Measurements from ENCODE around the gene VRK1.

Gene VRK1

GRCh38 chr14:96893966-96894622 is 96.9 kb downstream of the VRK1 start:
- H3K27me3 ChIP-seq (ENCODE audit: control insufficient read depth in 1 of 2, insufficient read depth in 2 of 2, low read length in 2 of 2), result no peaks in the 10 kb centered on the region
- no peaks in the 10 kb centered on the region for H3K4me1 ChIP-seq (ENCODE audit: control insufficient read depth in 1 of 2, insufficient read depth in 2 of 2, low read length in 2 of 2)
- no peaks in the 10 kb centered on the region for H3K9me3 ChIP-seq (ENCODE audit: control insufficient read depth in 1 of 2, low read length in 2 of 2)
- no peaks in the 10 kb centered on the region for H3K36me3 ChIP-seq (ENCODE audit: control insufficient read depth in 1 of 2, insufficient read depth in 2 of 2, low read length in 2 of 2)
- no peak overlapping the region for H3K4me3 ChIP-seq (ENCODE audit: low read depth in 1 of 2, low read length in 2 of 2)
- H3K27ac ChIP-seq (ENCODE audit: low read depth, low read length), result no peak overlapping the region
- no peak overlapping the region for H3K9ac ChIP-seq (ENCODE audit: low read depth in 1 of 2, low read length in 2 of 2)

DNA sequence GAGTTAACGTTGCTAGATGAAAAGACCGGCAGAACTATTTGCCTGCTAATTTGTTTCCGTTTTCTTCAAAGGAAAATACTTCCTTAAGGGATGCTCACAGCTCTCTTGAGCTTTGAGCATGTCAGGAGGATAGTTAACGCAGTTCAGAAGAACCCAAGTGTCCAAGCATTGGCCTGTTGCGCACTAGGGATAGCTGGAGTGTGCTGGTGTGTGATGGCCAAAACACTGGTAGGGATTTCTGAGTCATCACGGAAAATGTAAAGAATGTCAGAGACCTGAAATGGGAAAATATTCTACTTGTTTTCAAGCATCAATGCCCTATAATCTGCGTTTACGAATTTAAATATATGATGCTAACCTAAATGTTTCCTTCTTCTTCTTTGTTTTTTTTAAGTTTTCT is 97.8 kb downstream of the VRK1 start:
- no peaks in the 10 kb centered on the region for H3K27me3 ChIP-seq (ENCODE audit: control insufficient read depth in 1 of 2, insufficient read depth in 2 of 2, low read length in 2 of 2)
- no peaks in the 10 kb centered on the region for H3K9me3 ChIP-seq (ENCODE audit: control insufficient read depth in 1 of 2, low read length in 2 of 2)
- no peaks in the 10 kb centered on the region for H3K4me1 ChIP-seq (ENCODE audit: control insufficient read depth in 1 of 2, insufficient read depth in 2 of 2, low read length in 2 of 2)
- no peak overlapping the region for H3K27ac ChIP-seq (ENCODE audit: low read depth, low read length)
- H3K36me3 ChIP-seq (ENCODE audit: control insufficient read depth in 1 of 2, insufficient read depth in 2 of 2, low read length in 2 of 2), result no peaks in the 10 kb centered on the region
- H3K9ac ChIP-seq (ENCODE audit: low read depth in 1 of 2, low read length in 2 of 2), result no peak overlapping the region
- H3K4me3 ChIP-seq (ENCODE audit: low read depth in 1 of 2, low read length in 2 of 2), result no peak overlapping the region

GRCh38 chr14:96895658-96896271 is 98.6 kb downstream of the VRK1 start:
- Histone ChIP-seq H3K9ac (ENCODE audit: low read depth in 1 of 2, low read length in 2 of 2) (no peak overlapping the region), H3K27me3 (ENCODE audit: control insufficient read depth in 1 of 2, insufficient read depth in 2 of 2, low read length in 2 of 2) (no peaks in the 10 kb centered on the region), H3K4me1 (ENCODE audit: control insufficient read depth in 1 of 2, insufficient read depth in 2 of 2, low read length in 2 of 2) (peaks cover 0 to 3% of the 10 kb centered on the region in 2 donors), H3K9me3 (ENCODE audit: control insufficient read depth in 1 of 2, low read length in 2 of 2) (no peaks in the 10 kb centered on the region), H3K36me3 (ENCODE audit: control insufficient read depth in 1 of 2, insufficient read depth in 2 of 2, low read length in 2 of 2) (no peaks in the 10 kb centered on the region), H3K27ac (ENCODE audit: low read depth, low read length) (no peak overlapping the region), H3K4me3 (ENCODE audit: low read depth in 1 of 2, low read length in 2 of 2) (no peak overlapping the region)

DNA sequence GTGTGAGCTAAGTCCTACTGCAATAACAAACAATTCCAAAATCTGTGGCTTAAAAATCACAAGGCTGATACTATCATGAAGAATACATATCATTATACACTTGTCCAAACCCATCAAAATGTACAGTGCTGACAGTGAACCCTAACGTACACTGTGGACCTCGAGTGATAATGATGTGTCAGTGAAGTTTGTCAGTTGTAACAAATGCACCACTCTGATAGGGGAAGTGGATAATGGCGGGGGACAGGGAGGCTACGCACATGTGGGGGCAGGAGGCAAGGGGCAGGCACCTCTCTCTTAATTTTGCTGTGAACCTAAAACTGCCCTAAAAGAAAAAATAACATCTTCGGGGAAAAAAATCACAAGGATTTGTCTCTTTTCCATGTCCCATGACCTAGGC is 100.0 kb downstream of the VRK1 start:
- Histone ChIP-seq H3K4me3 (ENCODE audit: low read depth in 1 of 2, low read length in 2 of 2) (no peak overlapping the region), H3K27ac (ENCODE audit: low read depth, low read length) (no peak overlapping the region), H3K9me3 (ENCODE audit: control insufficient read depth in 1 of 2, low read length in 2 of 2) (no peaks in the 10 kb centered on the region), H3K4me1 (ENCODE audit: control insufficient read depth in 1 of 2, insufficient read depth in 2 of 2, low read length in 2 of 2) (peaks cover 0 to 6% of the 10 kb centered on the region in 2 donors), H3K36me3 (ENCODE audit: control insufficient read depth in 1 of 2, insufficient read depth in 2 of 2, low read length in 2 of 2) (no peaks in the 10 kb centered on the region), H3K9ac (ENCODE audit: low read depth in 1 of 2, low read length in 2 of 2) (no peak overlapping the region), H3K27me3 (ENCODE audit: control insufficient read depth in 1 of 2, insufficient read depth in 2 of 2, low read length in 2 of 2) (no peaks in the 10 kb centered on the region)

DNA sequence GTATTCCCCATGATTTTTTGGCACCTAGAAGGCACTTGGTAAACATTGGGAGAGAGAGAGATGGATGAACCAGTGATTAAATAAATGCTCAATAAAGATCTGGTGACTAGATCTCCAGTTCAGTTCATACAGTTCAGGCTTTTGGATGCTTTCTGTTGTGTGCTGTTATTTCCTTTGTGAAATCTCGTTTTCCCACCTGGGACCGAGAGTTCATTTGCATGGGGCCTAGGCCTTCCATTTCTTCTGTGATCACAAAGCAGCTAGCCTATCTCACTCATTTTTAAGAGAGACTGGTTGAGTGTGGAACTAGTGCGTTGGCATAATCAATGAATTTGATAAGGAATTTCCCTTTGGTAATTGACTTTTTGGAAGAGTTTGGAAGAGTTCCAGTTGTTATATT is 104.0 kb downstream of the VRK1 start:
- Histone ChIP-seq H3K27ac (ENCODE audit: low read depth, low read length) (no peak overlapping the region), H3K4me3 (ENCODE audit: low read depth in 1 of 2, low read length in 2 of 2) (no peak overlapping the region), H3K36me3 (ENCODE audit: control insufficient read depth in 1 of 2, insufficient read depth in 2 of 2, low read length in 2 of 2) (no peaks in the 10 kb centered on the region), H3K9ac (ENCODE audit: low read depth in 1 of 2, low read length in 2 of 2) (no peak overlapping the region), H3K4me1 (ENCODE audit: control insufficient read depth in 1 of 2, insufficient read depth in 2 of 2, low read length in 2 of 2) (peaks cover 0 to 6% of the 10 kb centered on the region in 2 donors), H3K9me3 (ENCODE audit: control insufficient read depth in 1 of 2, low read length in 2 of 2) (no peaks in the 10 kb centered on the region), H3K27me3 (ENCODE audit: control insufficient read depth in 1 of 2, insufficient read depth in 2 of 2, low read length in 2 of 2) (no peaks in the 10 kb centered on the region)

DNA sequence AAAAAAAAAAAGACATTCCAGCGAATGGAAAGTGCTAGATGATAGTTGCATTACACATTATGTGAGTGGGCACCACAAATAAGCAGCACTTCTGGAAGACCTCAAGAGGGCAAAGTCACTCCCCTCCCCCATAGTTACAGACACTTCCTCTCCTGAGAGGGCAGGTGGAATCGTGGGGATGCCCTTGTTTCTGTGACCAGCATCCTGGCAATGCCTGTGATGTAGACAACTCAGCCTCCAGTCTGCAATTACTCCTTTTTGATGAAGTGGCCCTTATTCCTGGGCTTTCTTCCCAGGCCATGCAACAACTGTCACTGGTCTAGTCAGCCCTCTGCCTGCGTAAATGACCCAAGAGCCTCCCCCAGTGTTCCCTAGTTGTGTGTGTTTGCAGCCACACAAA is 104.8 kb downstream of the VRK1 start:
- Histone ChIP-seq H3K27me3 (ENCODE audit: control insufficient read depth in 1 of 2, insufficient read depth in 2 of 2, low read length in 2 of 2) (no peaks in the 10 kb centered on the region), H3K4me1 (ENCODE audit: control insufficient read depth in 1 of 2, insufficient read depth in 2 of 2, low read length in 2 of 2) (peaks cover 0 to 6% of the 10 kb centered on the region in 2 donors), H3K36me3 (ENCODE audit: control insufficient read depth in 1 of 2, insufficient read depth in 2 of 2, low read length in 2 of 2) (no peaks in the 10 kb centered on the region), H3K4me3 (ENCODE audit: low read depth in 1 of 2, low read length in 2 of 2) (no peak overlapping the region), H3K27ac (ENCODE audit: low read depth, low read length) (no peak overlapping the region), H3K9me3 (ENCODE audit: control insufficient read depth in 1 of 2, low read length in 2 of 2) (no peaks in the 10 kb centered on the region), H3K9ac (ENCODE audit: low read depth in 1 of 2, low read length in 2 of 2) (no peak overlapping the region)

GRCh38 chr14:96903444-96904023 is 106.4 kb downstream of the VRK1 start:
- Histone ChIP-seq H3K36me3 (ENCODE audit: control insufficient read depth in 1 of 2, insufficient read depth in 2 of 2, low read length in 2 of 2) (no peaks in the 10 kb centered on the region), H3K9ac (ENCODE audit: low read depth in 1 of 2, low read length in 2 of 2) (no peak overlapping the region), H3K9me3 (ENCODE audit: control insufficient read depth in 1 of 2, low read length in 2 of 2) (peaks cover 0 to 5% of the 10 kb centered on the region in 2 donors), H3K27ac (ENCODE audit: low read depth, low read length) (no peak overlapping the region), H3K4me1 (ENCODE audit: control insufficient read depth in 1 of 2, insufficient read depth in 2 of 2, low read length in 2 of 2) (peaks cover 0 to 6% of the 10 kb centered on the region in 2 donors), H3K27me3 (ENCODE audit: control insufficient read depth in 1 of 2, insufficient read depth in 2 of 2, low read length in 2 of 2) (no peaks in the 10 kb centered on the region), H3K4me3 (ENCODE audit: low read depth in 1 of 2, low read length in 2 of 2) (no peak overlapping the region)

DNA sequence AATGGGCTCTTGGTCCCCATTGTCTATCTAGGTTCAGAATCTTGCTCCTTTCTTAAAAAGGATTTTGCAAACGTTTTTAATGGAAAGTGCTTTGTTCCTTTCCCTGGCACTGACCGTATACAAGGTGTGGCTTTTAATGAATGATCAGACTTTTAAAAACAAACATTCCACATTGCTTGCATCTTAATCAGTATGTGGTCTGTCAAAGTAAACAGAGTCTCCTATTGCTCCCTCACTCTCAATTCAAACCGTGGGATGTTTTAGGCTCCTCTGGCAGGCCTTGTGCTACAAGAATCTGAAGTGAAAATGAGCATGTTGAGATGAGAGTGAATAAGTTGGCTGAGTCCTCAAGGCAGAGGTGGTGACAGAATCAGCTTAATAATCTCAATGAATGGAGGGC is 107.0 kb downstream of the VRK1 start:
- Histone ChIP-seq H3K4me1 (ENCODE audit: control insufficient read depth in 1 of 2, insufficient read depth in 2 of 2, low read length in 2 of 2) (peaks cover 0 to 6% of the 10 kb centered on the region in 2 donors), H3K36me3 (ENCODE audit: control insufficient read depth in 1 of 2, insufficient read depth in 2 of 2, low read length in 2 of 2) (no peaks in the 10 kb centered on the region), H3K9me3 (ENCODE audit: control insufficient read depth in 1 of 2, low read length in 2 of 2) (peaks cover 4 to 7% of the 10 kb centered on the region in 2 donors), H3K9ac (ENCODE audit: low read depth in 1 of 2, low read length in 2 of 2) (no peak overlapping the region), H3K27me3 (ENCODE audit: control insufficient read depth in 1 of 2, insufficient read depth in 2 of 2, low read length in 2 of 2) (no peaks in the 10 kb centered on the region), H3K4me3 (ENCODE audit: low read depth in 1 of 2, low read length in 2 of 2) (no peak overlapping the region), H3K27ac (ENCODE audit: low read depth, low read length) (no peak overlapping the region)

DNA sequence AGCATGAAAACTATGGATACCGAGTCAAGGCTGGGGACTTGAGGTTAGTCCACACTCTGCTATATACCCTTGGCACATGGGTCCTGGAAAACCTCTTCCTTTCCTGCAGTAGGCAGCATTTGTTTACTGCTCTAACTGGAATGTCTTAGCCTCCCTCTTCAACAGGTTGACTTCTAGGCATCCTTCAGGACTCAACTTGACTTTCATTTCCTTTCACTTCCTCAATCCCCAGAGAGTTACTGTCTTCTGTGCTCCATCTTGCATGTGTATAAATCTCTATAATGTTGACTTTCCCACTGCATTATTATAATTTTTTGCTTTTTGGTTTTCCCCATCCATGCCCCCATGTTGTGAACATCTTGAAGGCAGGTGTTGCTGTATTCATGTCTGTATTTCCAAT is 107.9 kb downstream of the VRK1 start:
- Histone ChIP-seq H3K9ac (ENCODE audit: low read depth in 1 of 2, low read length in 2 of 2) (no peak overlapping the region), H3K27me3 (ENCODE audit: control insufficient read depth in 1 of 2, insufficient read depth in 2 of 2, low read length in 2 of 2) (no peaks in the 10 kb centered on the region), H3K9me3 (ENCODE audit: control insufficient read depth in 1 of 2, low read length in 2 of 2) (peaks cover 12 to 14% of the 10 kb centered on the region in 2 donors), H3K27ac (ENCODE audit: low read depth, low read length) (no peak overlapping the region), H3K4me1 (ENCODE audit: control insufficient read depth in 1 of 2, insufficient read depth in 2 of 2, low read length in 2 of 2) (peaks cover 0 to 6% of the 10 kb centered on the region in 2 donors), H3K4me3 (ENCODE audit: low read depth in 1 of 2, low read length in 2 of 2) (no peak overlapping the region), H3K36me3 (ENCODE audit: control insufficient read depth in 1 of 2, insufficient read depth in 2 of 2, low read length in 2 of 2) (peaks cover 0 to 4% of the 10 kb centered on the region in 2 donors)

DNA sequence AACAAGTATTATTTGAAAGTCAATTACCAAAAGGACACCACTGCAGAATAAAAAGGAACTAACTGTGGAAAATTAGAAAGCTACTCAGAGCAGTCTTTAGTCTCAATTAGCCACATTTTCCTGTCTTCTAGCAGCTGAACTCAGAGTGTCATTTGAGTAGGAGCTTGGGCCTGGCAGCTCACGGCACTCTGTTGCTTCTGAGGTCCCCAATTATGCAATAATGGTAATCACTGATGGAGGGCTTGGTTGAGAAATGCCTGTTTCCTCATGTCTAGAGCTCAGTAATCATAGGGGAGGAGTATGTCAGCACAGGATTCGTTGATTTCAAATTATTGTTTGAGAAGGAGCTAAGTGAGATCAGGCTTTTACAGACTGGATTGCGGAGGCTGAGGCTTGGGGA is 108.6 kb downstream of the VRK1 start:
- Histone ChIP-seq H3K4me3 (ENCODE audit: low read depth in 1 of 2, low read length in 2 of 2) (no peak overlapping the region), H3K9me3 (ENCODE audit: control insufficient read depth in 1 of 2, low read length in 2 of 2) (peaks cover 14 to 15% of the 10 kb centered on the region in 2 donors), H3K36me3 (ENCODE audit: control insufficient read depth in 1 of 2, insufficient read depth in 2 of 2, low read length in 2 of 2) (peaks cover 0 to 4% of the 10 kb centered on the region in 2 donors), H3K27ac (ENCODE audit: low read depth, low read length) (no peak overlapping the region), H3K4me1 (ENCODE audit: control insufficient read depth in 1 of 2, insufficient read depth in 2 of 2, low read length in 2 of 2) (peaks cover 0 to 2% of the 10 kb centered on the region in 2 donors), H3K9ac (ENCODE audit: low read depth in 1 of 2, low read length in 2 of 2) (no peak overlapping the region), H3K27me3 (ENCODE audit: control insufficient read depth in 1 of 2, insufficient read depth in 2 of 2, low read length in 2 of 2) (no peaks in the 10 kb centered on the region)
